ENCODE results near the gene ACTR3C. TPM values are rescaled to one million over a fixed set of nuclear protein-coding genes. Genes with fewer than 3 reads are reported as not detected.
"Not testable (repeated sequence)": the region's sequence is repeated elsewhere in the genome, so short reads cannot be mapped to it uniquely, and the experiment has no call there.

The ACTR3C gene
- total RNA-seq, 1 experiment from 2014 or later: 26.0 TPM

DNA sequence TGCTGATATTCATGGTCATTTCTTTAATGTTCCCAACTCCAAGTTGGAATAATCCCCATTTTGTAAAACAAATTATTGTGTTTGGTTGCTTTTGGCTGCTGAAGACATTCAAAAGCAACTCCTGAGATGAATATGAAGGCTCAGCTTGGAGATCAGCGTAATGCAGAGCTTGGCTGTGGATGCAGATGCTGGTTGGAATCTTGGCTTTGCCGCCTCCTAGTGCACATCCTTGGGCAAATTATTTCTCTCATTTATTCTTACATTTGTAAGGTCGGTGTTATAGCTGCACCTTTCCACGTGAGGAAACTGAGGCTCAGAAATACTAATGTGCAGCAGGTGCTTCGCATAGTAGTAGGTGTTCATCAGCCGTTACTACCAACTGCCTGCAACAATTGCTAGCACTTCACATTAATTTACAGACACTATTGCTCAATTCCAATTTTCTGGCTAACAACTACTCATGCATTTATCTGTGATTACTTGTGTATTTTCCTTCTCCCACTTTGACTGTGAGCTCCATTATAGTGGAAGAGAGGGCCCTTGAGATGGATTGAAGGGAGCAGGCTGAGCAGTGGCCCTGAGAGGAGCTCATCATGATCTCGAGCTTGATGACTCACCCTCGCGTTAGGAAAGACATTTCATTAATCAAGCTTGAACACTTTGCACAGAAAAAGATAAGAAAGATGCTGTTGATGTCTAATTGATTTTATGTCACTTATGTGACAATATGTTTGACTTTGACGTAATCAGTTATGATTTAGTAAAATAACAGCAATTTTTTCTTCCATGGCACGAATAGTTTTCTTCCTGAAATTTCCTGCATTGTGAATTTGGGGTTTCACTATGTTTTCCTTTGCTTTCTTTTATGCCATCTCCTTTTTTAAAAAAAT lies 101.0 kb downstream of the ACTR3C start:
- H3K27me3 Mint-ChIP-seq (ENCODE audit: unreplicated experiment); CTCF ChIA-PET; H3K4me1 Mint-ChIP-seq (ENCODE audit: low read depth, unreplicated experiment); intact Hi-C loops (cut with micrococcal nuclease; ENCODE audit: unreplicated experiment); H3K36me3 Mint-ChIP-seq (ENCODE audit: insufficient read depth, unreplicated experiment); H3K9me3 Mint-ChIP-seq (ENCODE audit: low read depth, unreplicated experiment); H3K4me3 Mint-ChIP-seq (ENCODE audit: low read depth, unreplicated experiment); H3K27ac Mint-ChIP-seq (ENCODE audit: unreplicated experiment); DNase-seq; BruUV-seq (replicated peaks): not testable (repeated sequence)

DNA sequence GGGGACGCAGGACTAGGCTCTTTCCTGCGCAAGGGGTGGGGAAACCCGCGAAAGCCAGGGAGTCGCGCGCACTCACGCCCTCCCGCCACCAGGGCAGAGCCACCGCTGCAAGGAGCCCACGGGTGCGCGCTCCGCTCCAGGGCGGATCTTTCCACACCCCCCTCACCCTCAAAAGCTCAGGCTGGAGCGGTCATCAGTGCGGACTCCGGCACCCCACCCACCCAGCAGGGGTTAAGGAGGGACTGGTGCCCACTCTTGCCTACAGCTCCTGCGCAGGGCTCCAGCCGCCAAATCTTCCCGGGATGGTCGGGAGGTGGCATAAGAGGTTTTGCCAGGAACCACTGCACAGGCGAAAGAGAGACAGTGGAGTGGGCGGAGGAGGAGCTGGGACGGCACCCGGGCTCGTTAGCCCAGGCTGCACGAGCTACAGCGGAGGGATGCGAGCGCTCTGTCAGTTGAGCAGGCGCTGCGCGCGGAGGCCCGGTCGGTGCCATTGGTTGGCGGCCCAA lies 102.6 kb downstream of the ACTR3C start:
- BruUV-seq (replicated peaks); H3K4me3 Mint-ChIP-seq (ENCODE audit: low read depth, unreplicated experiment): not testable (repeated sequence)

DNA sequence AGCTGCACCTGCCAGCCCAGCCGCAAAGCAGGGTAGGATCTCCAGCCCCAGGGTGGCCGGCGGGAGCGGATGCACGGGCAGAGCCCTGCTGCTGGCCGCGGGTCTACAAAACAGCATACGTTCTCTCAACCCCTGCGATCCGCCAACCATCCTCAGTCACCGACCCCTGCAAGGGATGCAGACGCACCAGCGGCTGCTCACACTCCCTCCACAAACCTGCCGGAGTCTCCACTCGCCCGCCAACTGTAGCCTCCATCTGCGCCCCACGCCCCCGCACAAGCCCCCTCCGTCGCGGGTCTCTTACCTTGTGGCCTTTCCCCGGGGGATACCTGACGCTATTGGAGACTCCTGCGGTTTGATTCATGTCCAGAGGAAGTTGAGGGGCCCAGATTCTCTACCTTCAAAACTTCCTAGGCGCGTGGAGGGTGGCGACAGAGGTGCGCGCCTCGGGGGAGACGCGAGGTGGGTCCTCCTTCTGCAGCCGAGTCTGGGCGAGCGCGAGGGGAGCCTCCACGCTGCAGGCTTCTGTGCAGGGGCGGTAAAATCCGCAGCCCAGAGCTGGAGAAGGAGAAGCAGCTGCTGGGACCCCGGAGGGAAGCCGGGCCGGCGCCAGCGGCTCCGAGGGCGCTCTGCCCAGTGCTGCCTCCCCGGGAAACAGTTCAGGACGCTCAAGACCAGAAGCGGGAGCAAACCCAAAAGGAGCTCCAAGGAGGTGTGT lies 103.2 kb downstream of the ACTR3C start:
- H3K27me3 Mint-ChIP-seq (ENCODE audit: unreplicated experiment); H3K4me3 Mint-ChIP-seq (ENCODE audit: low read depth, unreplicated experiment); intact Hi-C loops (cut with micrococcal nuclease; ENCODE audit: unreplicated experiment); BruUV-seq (replicated peaks); H3K36me3 Mint-ChIP-seq (ENCODE audit: insufficient read depth, unreplicated experiment); CTCF ChIA-PET; H3K27ac Mint-ChIP-seq (ENCODE audit: unreplicated experiment); DNase-seq; H3K4me1 Mint-ChIP-seq (ENCODE audit: low read depth, unreplicated experiment); H3K9me3 Mint-ChIP-seq (ENCODE audit: low read depth, unreplicated experiment): not testable (repeated sequence)

More for the DNA sequence above, 102.6 kb downstream of the ACTR3C start:
- DNase-seq; intact Hi-C loops (cut with micrococcal nuclease; ENCODE audit: unreplicated experiment); H3K27me3 Mint-ChIP-seq (ENCODE audit: unreplicated experiment); H3K36me3 Mint-ChIP-seq (ENCODE audit: insufficient read depth, unreplicated experiment); H3K9me3 Mint-ChIP-seq (ENCODE audit: low read depth, unreplicated experiment); CTCF ChIA-PET; H3K4me1 Mint-ChIP-seq (ENCODE audit: low read depth, unreplicated experiment); H3K27ac Mint-ChIP-seq (ENCODE audit: unreplicated experiment): not testable (repeated sequence)

DNA sequence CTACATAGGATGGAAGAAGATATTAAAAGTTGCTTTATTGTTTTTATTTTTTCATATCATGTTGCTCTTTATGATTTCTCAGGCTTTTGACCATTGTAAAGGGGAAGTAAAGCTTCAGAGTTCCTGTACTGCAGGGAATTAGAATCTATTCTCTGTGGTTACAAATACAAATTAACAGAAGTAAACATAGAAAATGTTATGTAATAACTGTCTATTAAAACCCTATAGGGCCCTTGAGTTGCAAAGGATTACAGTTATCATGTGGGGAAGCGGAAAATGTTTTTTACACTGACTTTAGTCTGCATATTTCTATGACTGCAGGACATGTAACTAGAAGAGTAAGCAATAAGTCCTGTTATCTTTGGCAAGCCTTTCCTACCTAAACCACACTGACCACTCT lies 116.5 kb downstream of the ACTR3C start:
- CTCF ChIA-PET; H3K36me3 Mint-ChIP-seq (ENCODE audit: insufficient read depth, unreplicated experiment); H3K9me3 Mint-ChIP-seq (ENCODE audit: low read depth, unreplicated experiment); BruUV-seq (replicated peaks); H3K27ac Mint-ChIP-seq (ENCODE audit: unreplicated experiment); intact Hi-C loops (cut with micrococcal nuclease; ENCODE audit: unreplicated experiment); DNase-seq; H3K27me3 Mint-ChIP-seq (ENCODE audit: unreplicated experiment); H3K4me1 Mint-ChIP-seq (ENCODE audit: low read depth, unreplicated experiment); H3K4me3 Mint-ChIP-seq (ENCODE audit: low read depth, unreplicated experiment): not testable (repeated sequence)

DNA sequence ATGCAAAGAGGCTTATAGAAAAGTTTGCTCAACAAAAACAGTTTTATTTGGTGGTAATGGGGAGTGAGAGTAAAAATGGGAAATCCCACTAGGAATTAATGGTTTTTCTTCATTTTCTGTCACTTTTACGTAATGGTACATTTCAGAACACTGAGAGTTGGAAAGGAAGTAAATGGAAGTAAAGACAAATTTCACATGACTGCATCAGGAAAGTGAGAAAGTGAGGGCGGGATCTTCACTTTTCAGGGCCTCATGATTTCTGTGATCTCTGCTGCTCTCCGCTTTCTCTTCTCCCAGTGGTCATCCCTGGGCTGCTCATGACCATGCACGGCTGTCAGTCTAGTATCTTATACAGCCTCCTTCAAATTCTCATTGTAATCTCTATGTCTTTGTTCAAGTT lies 117.5 kb downstream of the ACTR3C start:
- H3K4me1 Mint-ChIP-seq (ENCODE audit: low read depth, unreplicated experiment); H3K4me3 Mint-ChIP-seq (ENCODE audit: low read depth, unreplicated experiment); BruUV-seq (replicated peaks); intact Hi-C loops (cut with micrococcal nuclease; ENCODE audit: unreplicated experiment); H3K9me3 Mint-ChIP-seq (ENCODE audit: low read depth, unreplicated experiment); H3K27ac Mint-ChIP-seq (ENCODE audit: unreplicated experiment); H3K36me3 Mint-ChIP-seq (ENCODE audit: insufficient read depth, unreplicated experiment); H3K27me3 Mint-ChIP-seq (ENCODE audit: unreplicated experiment); DNase-seq; CTCF ChIA-PET: not testable (repeated sequence)

DNA sequence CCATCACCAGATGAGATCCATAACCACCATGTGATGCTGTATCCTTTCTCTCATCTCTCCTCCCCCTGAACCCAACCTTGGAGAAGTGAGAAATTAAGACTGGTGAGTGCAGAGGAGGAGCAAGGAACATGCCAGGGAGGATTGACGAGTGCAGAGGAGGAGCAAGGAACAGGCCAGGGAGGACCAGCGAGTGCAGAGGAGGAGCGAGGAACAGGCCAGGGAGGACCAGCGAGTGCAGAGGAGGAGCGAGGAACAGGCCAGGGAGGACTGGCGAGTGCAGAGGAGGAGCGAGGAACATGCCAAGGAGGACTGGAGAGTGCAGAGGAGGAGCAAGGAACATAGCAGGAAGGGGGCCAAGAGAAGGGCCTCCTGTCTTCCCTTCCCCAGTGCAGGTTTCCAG lies 118.8 kb downstream of the ACTR3C start:
- H3K4me1 Mint-ChIP-seq (ENCODE audit: low read depth, unreplicated experiment); CTCF ChIA-PET; H3K9me3 Mint-ChIP-seq (ENCODE audit: low read depth, unreplicated experiment); BruUV-seq (replicated peaks); H3K27ac Mint-ChIP-seq (ENCODE audit: unreplicated experiment); H3K27me3 Mint-ChIP-seq (ENCODE audit: unreplicated experiment); DNase-seq; H3K4me3 Mint-ChIP-seq (ENCODE audit: low read depth, unreplicated experiment); intact Hi-C loops (cut with micrococcal nuclease; ENCODE audit: unreplicated experiment); H3K36me3 Mint-ChIP-seq (ENCODE audit: insufficient read depth, unreplicated experiment): not testable (repeated sequence)

DNA sequence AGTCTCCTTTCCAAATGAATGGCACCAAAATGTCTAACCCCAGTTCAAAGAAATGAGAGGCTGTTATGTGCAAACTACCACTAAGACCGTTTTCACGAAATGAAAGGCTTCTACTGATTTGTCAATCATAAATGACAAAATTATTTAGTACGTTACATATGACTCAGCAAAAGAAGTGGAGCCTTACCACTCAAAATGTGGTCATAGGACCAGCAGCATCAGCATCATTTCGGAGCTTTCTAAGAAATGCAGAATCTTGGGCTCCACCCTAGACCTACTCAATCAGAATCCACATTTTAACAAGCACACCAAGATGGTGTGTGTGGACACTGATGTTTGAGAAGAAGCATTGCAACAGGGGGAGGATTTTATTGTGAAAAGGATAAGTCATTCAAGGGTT lies 120.5 kb downstream of the ACTR3C start:
- H3K4me3 Mint-ChIP-seq (ENCODE audit: low read depth, unreplicated experiment); H3K4me1 Mint-ChIP-seq (ENCODE audit: low read depth, unreplicated experiment); H3K27ac Mint-ChIP-seq (ENCODE audit: unreplicated experiment); BruUV-seq (replicated peaks); intact Hi-C loops (cut with micrococcal nuclease; ENCODE audit: unreplicated experiment); DNase-seq; H3K36me3 Mint-ChIP-seq (ENCODE audit: insufficient read depth, unreplicated experiment); CTCF ChIA-PET; H3K27me3 Mint-ChIP-seq (ENCODE audit: unreplicated experiment); H3K9me3 Mint-ChIP-seq (ENCODE audit: low read depth, unreplicated experiment): not testable (repeated sequence)

Other genes starting within 250 kb of the ACTR3C start
- gene LRRC61, start 190 bp downstream of the ACTR3C start, total RNA-seq (2022): 14.6 and 22.5 TPM in 2 replicates
- gene RARRES2, start 18.1 kb upstream of the ACTR3C start, total RNA-seq (2022): 9.1 and 13.0 TPM in 2 replicates
- gene REPIN1, start 45.3 kb upstream of the ACTR3C start, total RNA-seq (2022): 185 and 189 TPM in 2 replicates
- gene ZNF775, start 55.8 kb upstream of the ACTR3C start, total RNA-seq (2022): 5.3 and 5.8 TPM in 2 replicates
- not detected in 2 replicates for gene GIMAP8, start 127.1 kb upstream of the ACTR3C start, total RNA-seq (2022)
- not detected in 2 replicates for gene GIMAP7, start 191.3 kb upstream of the ACTR3C start, total RNA-seq (2022)
- gene GIMAP4, start 243.8 kb upstream of the ACTR3C start, total RNA-seq (2022): not detected in 2 replicates

Data from Calu3 (cell line).